ENCODE measurements around the gene PDE8A. TPM values are rescaled to one million over a fixed set of nuclear protein-coding genes. Genes with fewer than 3 reads are reported as not detected.

Gene PDE8A
- total RNA-seq, 1 experiment from 2014 or later = 32.0 TPM

- H3K27me3 Mint-ChIP-seq (ENCODE audit: insufficient read depth, unreplicated experiment) = no peaks in the 10 kb centered on the region
- Histone ChIP-seq H3K36me3 (ENCODE audit: control insufficient read depth, insufficient read depth, low read length) (no peaks in the 10 kb centered on the region), H3K9me3 (no peaks in the 10 kb centered on the region), H3K27me3 (replicated peaks; ENCODE audit: control insufficient read depth, insufficient read depth, low read length) (no peaks in the 10 kb centered on the region), H3K4me3 (ENCODE audit: low read depth, low read length) (no peak overlapping the region), H3K4me1 (peaks cover 16% of the 10 kb centered on the region)
- ChIA-PET POLR2A (interaction anchor here (0.6 kb wide), 1 partner anchor 46 kb away, joined by 3 read pairs; no protein-coding TSS in a partner anchor), CTCF (interaction anchor here (0.6 to 1.1 kb wide), 3 partner anchors 15 to 89 kb away, joined by 3 to 11 read pairs (median 3); no protein-coding TSS in a partner anchor)
- H3K9me3 Mint-ChIP-seq (ENCODE audit: unreplicated experiment) = no peaks in the 10 kb centered on the region
- intact Hi-C loops (cut with micrococcal nuclease; ENCODE audit: unreplicated experiment) = loop anchor here (1.0 kb wide), 1 partner anchor 89 kb away; no protein-coding TSS in a partner anchor
- TF ChIP-seq CTCF (IDR thresholded peaks at IDR 0.05; ENCODE audit: insufficient read depth in 1 of 2, low read depth in 1 of 2, low read length in 1 of 2, severe bottlenecking in 1 of 2, unreplicated experiment in 1 of 2) = peak; percentile 46 to 59
- BruUV-seq (replicated peaks) = no TSS peak
- H3K4me1 Mint-ChIP-seq (ENCODE audit: low read depth, unreplicated experiment) = no peaks in the 10 kb centered on the region
- no peak overlapping the region for H3K27ac Mint-ChIP-seq (ENCODE audit: unreplicated experiment)
- H3K4me3 Mint-ChIP-seq (ENCODE audit: unreplicated experiment) = no peak overlapping the region
- H3K36me3 Mint-ChIP-seq (ENCODE audit: insufficient read depth, unreplicated experiment) = no peaks in the 10 kb centered on the region
- DNase-seq = peak; percentile 45 to 49
These were observed 62.7 kb downstream of the PDE8A start for GRCh38 chr15:85044251-85044853.

- Mint-ChIP-seq H3K36me3 (ENCODE audit: insufficient read depth, unreplicated experiment) (no peaks in the 10 kb centered on the region), H3K9me3 (ENCODE audit: unreplicated experiment) (no peaks in the 10 kb centered on the region), H3K4me3 (ENCODE audit: unreplicated experiment) (no peak overlapping the region), H3K4me1 (ENCODE audit: low read depth, unreplicated experiment) (no peaks in the 10 kb centered on the region), H3K27ac (ENCODE audit: unreplicated experiment) (no peak overlapping the region), H3K27me3 (ENCODE audit: insufficient read depth, unreplicated experiment) (no peaks in the 10 kb centered on the region)
- Histone ChIP-seq H3K4me1 (peaks cover 16% of the 10 kb centered on the region), H3K4me3 (ENCODE audit: low read depth, low read length) (no peak overlapping the region), H3K36me3 (ENCODE audit: control insufficient read depth, insufficient read depth, low read length) (no peaks in the 10 kb centered on the region), H3K9me3 (no peaks in the 10 kb centered on the region), H3K27me3 (replicated peaks; ENCODE audit: control insufficient read depth, insufficient read depth, low read length) (no peaks in the 10 kb centered on the region)
- no TSS peak for BruUV-seq (replicated peaks)
- ChIA-PET CTCF (interaction anchor here (0.6 kb wide), 1 partner anchor 15 kb away, joined by 3 read pairs; no protein-coding TSS in a partner anchor), POLR2A (no interaction called here)
- no peak for TF ChIP-seq CTCF (IDR thresholded peaks at IDR 0.05; ENCODE audit: insufficient read depth in 1 of 2, low read depth in 1 of 2, low read length in 1 of 2, severe bottlenecking in 1 of 2, unreplicated experiment in 1 of 2)
- intact Hi-C loops (cut with micrococcal nuclease; ENCODE audit: unreplicated experiment) = loop anchor here (1.0 kb wide), 1 partner anchor 90 kb away; no protein-coding TSS in a partner anchor
- no peak for DNase-seq
These were observed 63.2 kb downstream of the PDE8A start for GRCh38 chr15:85044894-85045293.

- Mint-ChIP-seq H3K4me3 (ENCODE audit: unreplicated experiment) (no peak overlapping the region), H3K27me3 (ENCODE audit: insufficient read depth, unreplicated experiment) (no peaks in the 10 kb centered on the region), H3K36me3 (ENCODE audit: insufficient read depth, unreplicated experiment) (no peaks in the 10 kb centered on the region), H3K4me1 (ENCODE audit: low read depth, unreplicated experiment) (no peaks in the 10 kb centered on the region), H3K27ac (ENCODE audit: unreplicated experiment) (no peak overlapping the region), H3K9me3 (ENCODE audit: unreplicated experiment) (no peaks in the 10 kb centered on the region)
- Histone ChIP-seq H3K4me1 (peaks cover 16% of the 10 kb centered on the region), H3K4me3 (ENCODE audit: low read depth, low read length) (no peak overlapping the region), H3K36me3 (ENCODE audit: control insufficient read depth, insufficient read depth, low read length) (no peaks in the 10 kb centered on the region), H3K9me3 (no peaks in the 10 kb centered on the region), H3K27me3 (replicated peaks; ENCODE audit: control insufficient read depth, insufficient read depth, low read length) (no peaks in the 10 kb centered on the region)
- POLR2A ChIA-PET = no interaction called here
- no peak for DNase-seq
- TF ChIP-seq CTCF (IDR thresholded peaks at IDR 0.05; ENCODE audit: insufficient read depth in 1 of 2, low read depth in 1 of 2, low read length in 1 of 2, severe bottlenecking in 1 of 2, unreplicated experiment in 1 of 2) = no peak
- CTCF ChIA-PET = no interaction called here
- BruUV-seq (replicated peaks) = no TSS peak
- intact Hi-C loops (cut with micrococcal nuclease; ENCODE audit: unreplicated experiment) = no loop called here
These were observed 64.0 kb downstream of the PDE8A start for GRCh38 chr15:85045615-85046014.
